IMR-90 (cell line): ENCODE results near the gene PCDHGC5. TPM values are rescaled to one million over a fixed set of nuclear protein-coding genes. Genes with fewer than 3 reads are reported as not detected.

Source experiments
- ATAC-seq: fragments of 200-7000 bp; cut with Tn5 transposase; 2 replicates; pipeline ENCODE4 v1.9.1; 2020; ENCODE audit warnings: low read depth, mild to moderate bottlenecking, moderate library complexity
- BruUV-seq: library from RNA; stranded (reverse); fragments of 400-500 nt; replicated peaks from 2 replicates; lab custom pipeline; 2021; lab: Mats Ljungman, UMichigan
- CTCF ChIA-PET: fragments of 300-600 bp; formaldehyde crosslinking; extraction: SDS; loops from one replicate; lab custom pipeline; 2021; ENCODE audit warnings: antibody characterized with exemption; lab: Yijun Ruan, JAX
- POLR2A ChIA-PET: fragments of 300-600 bp; sonication (Branson Sonifier 250); formaldehyde crosslinking; loops from one replicate; lab custom pipeline; 2022; ENCODE audit warnings: antibody characterized with exemption; ENCODE audit not compliant: unreplicated experiment; lab: Charles Lee
- DNase-seq: peaks from one replicate; pipeline ENCODE4 v3.0.0; 2013
- H2AFZ ChIP-seq: replicated peaks from 2 replicates; pipeline ENCODE3; 2013; ENCODE audit warnings: low read length, mild to moderate bottlenecking; ENCODE audit not compliant: poor library complexity
- H2AK5ac ChIP-seq: 2 replicates; pipeline ENCODE4 v1.6.1; 2013; ENCODE audit warnings: low read depth, low read length, inconsistent platforms
- H2AK9ac ChIP-seq: replicated peaks from 2 replicates; pipeline ENCODE3; 2013; ENCODE audit warnings: mild to moderate bottlenecking, low read depth, low read length, moderate library complexity; ENCODE audit not compliant: poor library complexity
- H2BK120ac ChIP-seq: 2 replicates; pipeline ENCODE4 v1.6.1; 2013; ENCODE audit warnings: low read depth, low read length, inconsistent platforms
- H2BK15ac ChIP-seq: 3 replicates; pipeline ENCODE4 v1.6.1; 2013; ENCODE audit warnings: low read depth, low read length, inconsistent platforms
- H2BK20ac ChIP-seq: 2 replicates; pipeline ENCODE4 v1.6.1; 2013; ENCODE audit warnings: low read depth, mild to moderate bottlenecking, inconsistent platforms, low read length, moderate library complexity
- H2BK5ac ChIP-seq: 2 replicates; pipeline ENCODE4 v1.6.1; 2013; ENCODE audit warnings: mild to moderate bottlenecking, low read depth, low read length, inconsistent platforms; ENCODE audit not compliant: poor library complexity, severe bottlenecking
- H3K14ac ChIP-seq: replicated peaks from 2 replicates; pipeline ENCODE4 v1.6.1; 2013; ENCODE audit warnings: low read depth, low read length, inconsistent platforms
- H3K18ac ChIP-seq: 2 replicates; pipeline ENCODE4 v1.6.1; 2013; ENCODE audit warnings: low read depth, low read length, control low read depth
- H3K23ac ChIP-seq: 2 replicates; pipeline ENCODE4 v1.6.1; 2013; ENCODE audit warnings: low read depth, low read length, inconsistent platforms
- H3K27ac ChIP-seq: 2 replicates; pipeline ENCODE4 v1.5.1; 2013; ENCODE audit warnings: mild to moderate bottlenecking, control low read depth, low read length; ENCODE audit not compliant: insufficient read depth
- H3K27me3 ChIP-seq: 2 replicates; pipeline ENCODE4 v1.6.1; 2013; ENCODE audit warnings: low read length; ENCODE audit not compliant: control insufficient read depth, insufficient read depth
- H3K36me3 ChIP-seq: 2 replicates; pipeline ENCODE4 v1.6.1; 2013; ENCODE audit warnings: low read length, mixed read lengths; ENCODE audit not compliant: control insufficient read depth, insufficient read depth
- H3K4ac ChIP-seq: 2 replicates; pipeline ENCODE4 v1.6.1; 2013; ENCODE audit warnings: low read depth, low read length, inconsistent platforms
- H3K4me1 ChIP-seq: 2 replicates; pipeline ENCODE4 v1.6.1; 2013; ENCODE audit warnings: low read length, mixed read lengths; ENCODE audit not compliant: control insufficient read depth, insufficient read depth
- H3K4me2 ChIP-seq: 2 replicates; pipeline ENCODE4 v1.6.1; 2013; ENCODE audit warnings: low read depth, mild to moderate bottlenecking, control low read depth, low read length, moderate library complexity
- H3K4me3 ChIP-seq: 2 replicates; pipeline ENCODE4 v1.5.1; 2013; ENCODE audit warnings: low read depth, mild to moderate bottlenecking, control low read depth, low read length, moderate library complexity; ENCODE audit not compliant: insufficient read depth
- H3K56ac ChIP-seq: 2 replicates; pipeline ENCODE4 v1.6.1; 2013; ENCODE audit warnings: low read length, inconsistent platforms; ENCODE audit not compliant: insufficient read depth; ENCODE audit errors: extremely low read depth
- H3K79me1 ChIP-seq, 2 experiments: 2 replicates each; pipeline ENCODE4 v1.6.1; 2013; ENCODE audit warnings: low read length in 2 of 2, inconsistent platforms in 1 of 2, low read depth in 1 of 2
- H3K9ac ChIP-seq: 2 replicates; pipeline ENCODE4 v1.6.1; 2013; ENCODE audit warnings: low read depth, low read length, control low read depth
- H3K9me1 ChIP-seq: 2 replicates; pipeline ENCODE4 v1.6.1; 2013; ENCODE audit warnings: low read length, inconsistent platforms; ENCODE audit not compliant: insufficient read depth
- H3K9me3 ChIP-seq: 2 replicates; pipeline ENCODE4 v1.6.1; 2013; ENCODE audit warnings: low read length; ENCODE audit not compliant: control insufficient read depth, insufficient read depth
- H4K20me1 ChIP-seq: 2 replicates; pipeline ENCODE4 v1.6.1; 2013; ENCODE audit warnings: low read length, inconsistent platforms; ENCODE audit not compliant: insufficient read depth
- H4K5ac ChIP-seq: 2 replicates; pipeline ENCODE4 v1.6.1; 2013; ENCODE audit warnings: mild to moderate bottlenecking, low read depth, low read length, control low read depth
- H4K8ac ChIP-seq, 2 experiments: 2 replicates each; pipeline ENCODE4 v1.6.1; 2013; ENCODE audit warnings: low read depth in 2 of 2, low read length in 2 of 2, control low read depth in 1 of 2, inconsistent platforms in 1 of 2
- H4K91ac ChIP-seq: 2 replicates; pipeline ENCODE4 v1.6.1; 2013; ENCODE audit warnings: low read depth, low read length, inconsistent platforms; ENCODE audit not compliant: insufficient read depth
- BHLHE40 ChIP-seq: fragments of 150-350 bp; IDR thresholded peaks from 2 replicates; pipeline ENCODE4 v1.6.1; 2016; ENCODE audit warnings: mild to moderate bottlenecking, low read depth, low read length
- CEBPB ChIP-seq: IDR thresholded peaks from 2 replicates; pipeline ENCODE4 v1.6.1; 2012; ENCODE audit warnings: low read depth, low read length, improper control_type of control experiment
- CHD1 ChIP-seq: IDR thresholded peaks from 2 replicates; pipeline ENCODE4 v1.6.1; 2012; ENCODE audit warnings: low read depth, low read length, improper control_type of control experiment
- FOS ChIP-seq: fragments of 150-350 bp; IDR thresholded peaks from 2 replicates; pipeline ENCODE4 v1.6.1; 2016; ENCODE audit warnings: low read depth, low read length
- MAZ ChIP-seq: IDR thresholded peaks from 2 replicates; pipeline ENCODE4 v1.6.1; 2012; ENCODE audit warnings: low read depth, mild to moderate bottlenecking, low read length, improper control_type of control experiment, moderate library complexity, borderline replicate concordance
- MXI1 ChIP-seq: IDR thresholded peaks from 2 replicates; pipeline ENCODE4 v1.6.1; 2012; ENCODE audit warnings: low read depth, mild to moderate bottlenecking, low read length, moderate library complexity, borderline replicate concordance
- NFE2L2 ChIP-seq: fragments of 150-350 bp; IDR thresholded peaks from 2 replicates; pipeline ENCODE4 v1.6.1; 2016; ENCODE audit warnings: low read depth, mild to moderate bottlenecking, low read length
- POLR2A ChIP-seq: IDR thresholded peaks from 2 replicates; pipeline ENCODE4 v1.6.1; 2012; ENCODE audit warnings: mild to moderate bottlenecking, low read depth, low read length
- RAD21 ChIP-seq: IDR thresholded peaks from 2 replicates; pipeline ENCODE4 v1.6.1; 2012; ENCODE audit warnings: low read length, improper control_type of control experiment
- RCOR1 ChIP-seq: IDR thresholded peaks from 2 replicates; pipeline ENCODE4 v1.6.1; 2012; ENCODE audit warnings: mild to moderate bottlenecking, low read length, improper control_type of control experiment; ENCODE audit not compliant: insufficient replicate concordance
- RFX5 ChIP-seq: IDR thresholded peaks from 2 replicates; pipeline ENCODE4 v1.8.0; 2012; ENCODE audit warnings: low read depth, mild to moderate bottlenecking, low read length, moderate library complexity
- WGBS, 2 experiments: methylation state at CpG; one replicate each; pipeline versions ENCODE4 v1.1.5 to v1.1.7; 2013; ENCODE audit warnings: missing lambda C conversion rate in 2 of 2; ENCODE audit not compliant: insufficient read length in 1 of 2; ENCODE audit errors: extremely low coverage in 2 of 2; 5-methylcytosine and 5-hydroxymethylcytosine counted together
- dilution Hi-C: fragments of 300-500 bp; cut with HindIII; formaldehyde crosslinking; loops from one replicate; pipeline ENCODE4 v1.14.3; 2018; ENCODE audit warnings: low sequenced_read_pairs; ENCODE audit not compliant: unreplicated experiment
- in situ Hi-C: fragments of 300-500 bp; cut with MboI; formaldehyde crosslinking; loops from 3 replicates; pipeline ENCODE4 v1.14.3; 2019; ENCODE audit warnings: low sequenced_read_pairs, inconsistent platforms, mixed read lengths
- intact Hi-C: fragments of 100-400 bp; cut with micrococcal nuclease; formaldehyde crosslinking; loops from 2 replicates; pipeline ENCODE4 v1.10.0; 2022
- polyA plus RNA-seq, 3 experiments: library from polyadenylated mRNA; depleted of rRNA; stranded (reverse); fragments of >200 nt; gene quantifications; 2 replicates each; pipeline ENCODE4 v1.2.3, GENCODE V29; 2012; ENCODE audit warnings: low replicate concordance in 1 of 3
- total RNA-seq: library from RNA; depleted of rRNA; stranded (reverse); fragments of >200 nt; gene quantifications from 2 replicates; pipeline ENCODE4 v1.2.3, GENCODE V29; 2012
- TF ChIP-seq, protein P1 (sequence below): conservative IDR thresholded peaks from 2 replicates; pipeline ENCODE4 v1.5.1; 2012; ENCODE audit warnings: mild to moderate bottlenecking, low read depth, low read length, improper control_type of control experiment

The PCDHGC5 gene
- total and polyA plus RNA-seq, 2 of the 4 experiments (the other 2 are of a cell fraction) = 2.9 to 3.8 TPM

- H4K91ac ChIP-seq = no peak overlapping the region
- H2AK5ac ChIP-seq = no peak overlapping the region
- H3K79me1 ChIP-seq = peaks cover 9 to 13% of the 10 kb centered on the region in 2 experiments; a peak in 3 of 4 replicates
- no TSS peak for BruUV-seq
- H4K20me1 ChIP-seq = peaks cover 15% of the 10 kb centered on the region
- H2BK20ac ChIP-seq = no peak overlapping the region
- no peak overlapping the region for H3K9ac ChIP-seq
- H2AFZ ChIP-seq = no peak overlapping the region
- peaks cover 16% of the 10 kb centered on the region for H3K4me1 ChIP-seq
- peaks cover 4% of the 10 kb centered on the region; the same call in 1 of the 2 replicates for H3K9me1 ChIP-seq
- H4K5ac ChIP-seq = no peak overlapping the region
- 100% methylated on average over 1 of the region's 4 CpGs; no CpG with 5 or more reads in 1 of the 2 experiments for WGBS, 2 experiments
- intact Hi-C loops = no loop called here
- no peak overlapping the region for H3K23ac ChIP-seq
- no peak overlapping the region for H2BK15ac ChIP-seq
- no peak overlapping the region for H2BK5ac ChIP-seq
- TF ChIP-seq RCOR1 (no peak), MXI1 (no peak), CEBPB (no peak), RAD21 (no peak), BHLHE40 (no peak), CHD1 (no peak), NFE2L2 (no peak), FOS (no peak), RFX5 (no peak), POLR2A (no peak), MAZ (no peak)
- TF ChIP-seq, protein P1, sequence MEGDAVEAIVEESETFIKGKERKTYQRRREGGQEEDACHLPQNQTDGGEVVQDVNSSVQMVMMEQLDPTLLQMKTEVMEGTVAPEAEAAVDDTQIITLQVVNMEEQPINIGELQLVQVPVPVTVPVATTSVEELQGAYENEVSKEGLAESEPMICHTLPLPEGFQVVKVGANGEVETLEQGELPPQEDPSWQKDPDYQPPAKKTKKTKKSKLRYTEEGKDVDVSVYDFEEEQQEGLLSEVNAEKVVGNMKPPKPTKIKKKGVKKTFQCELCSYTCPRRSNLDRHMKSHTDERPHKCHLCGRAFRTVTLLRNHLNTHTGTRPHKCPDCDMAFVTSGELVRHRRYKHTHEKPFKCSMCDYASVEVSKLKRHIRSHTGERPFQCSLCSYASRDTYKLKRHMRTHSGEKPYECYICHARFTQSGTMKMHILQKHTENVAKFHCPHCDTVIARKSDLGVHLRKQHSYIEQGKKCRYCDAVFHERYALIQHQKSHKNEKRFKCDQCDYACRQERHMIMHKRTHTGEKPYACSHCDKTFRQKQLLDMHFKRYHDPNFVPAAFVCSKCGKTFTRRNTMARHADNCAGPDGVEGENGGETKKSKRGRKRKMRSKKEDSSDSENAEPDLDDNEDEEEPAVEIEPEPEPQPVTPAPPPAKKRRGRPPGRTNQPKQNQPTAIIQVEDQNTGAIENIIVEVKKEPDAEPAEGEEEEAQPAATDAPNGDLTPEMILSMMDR = no peak
- DNase-seq (no peak), ATAC-seq (no peak)
- POLR2A ChIA-PET = no interaction called here
- no peaks in the 10 kb centered on the region for H3K27me3 ChIP-seq
- H3K9me3 ChIP-seq = no peaks in the 10 kb centered on the region
- H3K27ac ChIP-seq = no peak overlapping the region
- H3K14ac ChIP-seq = no peak overlapping the region
- no peak overlapping the region for H3K4me2 ChIP-seq
- CTCF ChIA-PET = no interaction called here
- no peak overlapping the region for H3K18ac ChIP-seq
- no peak overlapping the region for H3K56ac ChIP-seq
- in situ Hi-C loops = no loop called here
- H2AK9ac ChIP-seq = no peak overlapping the region
- no peak overlapping the region for H3K4me3 ChIP-seq
- H3K4ac ChIP-seq = no peak overlapping the region
- dilution Hi-C loops = no loop called here
- H3K36me3 ChIP-seq = peaks cover 28% of the 10 kb centered on the region
- no peak overlapping the region for H4K8ac ChIP-seq
- H2BK120ac ChIP-seq = no peak overlapping the region
Observed at GRCh38 chr5:141504216-141504615, 15.3 kb downstream of the PCDHGC5 start.
